MM.1S (cell line): Measurements from ENCODE around the gene CACNA2D1.

Experiments used
- EZH2 ChIP-seq: fragments of 300-600 bp; sonication (generic); optimal IDR thresholded peaks from 2 replicates; pipeline ENCODE3; 2017; ENCODE audit warnings: low read depth, mild to moderate bottlenecking, antibody characterized with exemption, low read length, mixed read lengths
- EZH2phosphoT487 ChIP-seq: fragments of 300-600 bp; sonication (generic); IDR thresholded peaks from 2 replicates; pipeline ENCODE4 v1.6.1; 2018; ENCODE audit warnings: antibody characterized with exemption, low read length
- TF ChIP-seq, protein P1 (sequence below): fragments of 300-600 bp; sonication (generic); IDR thresholded peaks from 2 replicates; pipeline ENCODE4 v1.5.1; 2016; ENCODE audit warnings: antibody characterized with exemption, low read length, mixed read lengths

DNA sequence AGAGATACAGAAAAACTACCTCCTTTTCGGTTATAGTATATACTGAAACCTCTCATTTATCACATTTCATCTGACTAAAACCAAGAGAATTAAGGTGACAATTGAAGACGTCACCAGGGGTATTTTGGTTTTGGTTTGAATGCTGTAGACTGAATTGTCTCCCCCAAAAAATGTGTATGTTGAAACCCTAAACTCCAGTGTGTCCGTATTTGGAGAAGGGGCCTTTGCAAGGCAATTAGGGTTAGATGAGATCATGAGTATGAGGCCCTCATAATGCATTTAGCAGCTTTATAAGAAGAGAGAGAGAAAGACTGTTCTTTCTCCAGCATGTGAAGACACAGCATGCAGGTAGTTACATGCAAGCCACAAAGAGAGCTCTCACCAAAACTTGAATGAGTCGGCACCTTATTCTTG is 59.5 kb downstream of the CACNA2D1 start:
- TF ChIP-seq, protein P1, sequence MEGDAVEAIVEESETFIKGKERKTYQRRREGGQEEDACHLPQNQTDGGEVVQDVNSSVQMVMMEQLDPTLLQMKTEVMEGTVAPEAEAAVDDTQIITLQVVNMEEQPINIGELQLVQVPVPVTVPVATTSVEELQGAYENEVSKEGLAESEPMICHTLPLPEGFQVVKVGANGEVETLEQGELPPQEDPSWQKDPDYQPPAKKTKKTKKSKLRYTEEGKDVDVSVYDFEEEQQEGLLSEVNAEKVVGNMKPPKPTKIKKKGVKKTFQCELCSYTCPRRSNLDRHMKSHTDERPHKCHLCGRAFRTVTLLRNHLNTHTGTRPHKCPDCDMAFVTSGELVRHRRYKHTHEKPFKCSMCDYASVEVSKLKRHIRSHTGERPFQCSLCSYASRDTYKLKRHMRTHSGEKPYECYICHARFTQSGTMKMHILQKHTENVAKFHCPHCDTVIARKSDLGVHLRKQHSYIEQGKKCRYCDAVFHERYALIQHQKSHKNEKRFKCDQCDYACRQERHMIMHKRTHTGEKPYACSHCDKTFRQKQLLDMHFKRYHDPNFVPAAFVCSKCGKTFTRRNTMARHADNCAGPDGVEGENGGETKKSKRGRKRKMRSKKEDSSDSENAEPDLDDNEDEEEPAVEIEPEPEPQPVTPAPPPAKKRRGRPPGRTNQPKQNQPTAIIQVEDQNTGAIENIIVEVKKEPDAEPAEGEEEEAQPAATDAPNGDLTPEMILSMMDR = no peak
- TF ChIP-seq EZH2 (no peak), EZH2phosphoT487 (no peak)
